H1 (cell line): Measurements from ENCODE around the gene DNAAF8. TPM values are rescaled to one million over a fixed set of nuclear protein-coding genes. Genes with fewer than 3 reads are reported as not detected.

ENCODE experiments used
- CTCF ChIA-PET: fragments of 300-600 bp; sonication (Branson Sonifier 250); formaldehyde crosslinking; loops from one replicate; lab custom pipeline; 2021; ENCODE audit not compliant: partially characterized antibody; lab: Charles Lee
- POLR2A ChIA-PET: fragments of 300-600 bp; sonication (Branson Sonifier 250); formaldehyde crosslinking; loops from one replicate; lab custom pipeline; 2021; ENCODE audit warnings: inconsistent platforms; ENCODE audit not compliant: partially characterized antibody; lab: Charles Lee
- DNase-seq, 2 experiments: peaks; one replicate each; pipeline versions ENCODE4 v3.0.0 to v3.0.0-alpha.2; 2010 to 2022; ENCODE audit warnings: low spot score in 2 of 2, low read depth in 1 of 2, mixed read lengths in 1 of 2
- FAIRE-seq: peaks from 2 replicates; lab custom pipeline; 2011; peaks lifted over from hg19 to GRCh38; lab: Jason Lieb, UNC
- H2AFZ ChIP-seq: 2 replicates; pipeline ENCODE4 v1.8.1; 2012; ENCODE audit warnings: low read length, inconsistent platforms
- H2AK5ac ChIP-seq: 2 replicates; pipeline ENCODE4 v1.6.1; 2013; ENCODE audit warnings: low read depth, low read length
- H2BK120ac ChIP-seq: replicated peaks from 2 replicates; pipeline ENCODE3; 2013; ENCODE audit warnings: low read depth, low read length, inconsistent platforms
- H2BK12ac ChIP-seq: 2 replicates; pipeline ENCODE4 v1.6.1; 2013; ENCODE audit warnings: low read depth, low read length
- H2BK15ac ChIP-seq: 2 replicates; pipeline ENCODE4 v1.6.1; 2013; ENCODE audit warnings: low read length
- H2BK20ac ChIP-seq: 2 replicates; pipeline ENCODE4 v1.6.1; 2013; ENCODE audit warnings: low read length
- H2BK5ac ChIP-seq: 2 replicates; pipeline ENCODE4 v1.6.1; 2013; ENCODE audit warnings: low read depth, low read length
- H3K14ac ChIP-seq: 2 replicates; pipeline ENCODE4 v1.6.1; 2013; ENCODE audit warnings: inconsistent platforms; ENCODE audit not compliant: insufficient read length
- H3K18ac ChIP-seq: 2 replicates; pipeline ENCODE4 v1.6.1; 2013; ENCODE audit warnings: low read length; ENCODE audit errors: extremely low read depth
- H3K23ac ChIP-seq: 2 replicates; pipeline ENCODE4 v1.6.1; 2013; ENCODE audit warnings: inconsistent platforms; ENCODE audit not compliant: insufficient read length
- H3K23me2 ChIP-seq: 2 replicates; pipeline ENCODE4 v1.6.1; 2013; ENCODE audit warnings: low read depth, low read length
- H3K27ac ChIP-seq: 2 replicates; pipeline ENCODE4 v1.6.1; 2011; ENCODE audit warnings: low read depth, low read length, inconsistent platforms
- H3K27me3 ChIP-seq, 4 experiments: replicated peaks in 1 of 4; 1 replicate in 1 of 4; 2 replicates in 3 of 4; pipeline versions ENCODE4 v1.6.1 to v1.8.1; 2011 to 2013; ENCODE audit warnings: low read length in 3 of 4, mild to moderate bottlenecking in 3 of 4, inconsistent platforms in 2 of 4, mixed read lengths in 2 of 4, moderate library complexity in 1 of 4; ENCODE audit not compliant: control insufficient read depth in 3 of 4, insufficient read depth in 3 of 4; ENCODE audit errors: extremely low read depth in 1 of 4
- H3K36me3 ChIP-seq, 4 experiments: 2 replicates each; pipeline versions ENCODE4 v1.6.1 to v1.8.1; 2011 to 2013; ENCODE audit warnings: mild to moderate bottlenecking in 4 of 4, low read length in 3 of 4, moderate library complexity in 2 of 4, control low read depth in 1 of 4, inconsistent platforms in 1 of 4; ENCODE audit not compliant: insufficient read depth in 4 of 4, control insufficient read depth in 2 of 4
- H3K4ac ChIP-seq: replicated peaks from 2 replicates; pipeline ENCODE3; 2013; ENCODE audit warnings: low read length, low read depth, mixed read lengths, inconsistent platforms; ENCODE audit not compliant: insufficient read length
- H3K4me1 ChIP-seq, 4 experiments: replicated peaks in 1 of 4; 1 replicate in 1 of 4; 2 replicates in 3 of 4; pipeline versions ENCODE4 v1.6.1 to v1.8.1; 2011 to 2013; ENCODE audit warnings: low read length in 3 of 4, inconsistent platforms in 2 of 4, mixed read lengths in 1 of 4; ENCODE audit not compliant: insufficient read depth in 4 of 4, control insufficient read depth in 3 of 4
- H3K4me2 ChIP-seq, 2 experiments: 2 replicates each; pipeline versions ENCODE4 v1.6.1 to v1.8.1; 2011 to 2013; ENCODE audit warnings: low read depth in 2 of 2, low read length in 2 of 2, control low read depth in 1 of 2, inconsistent platforms in 1 of 2, mild to moderate bottlenecking in 1 of 2; ENCODE audit not compliant: insufficient read depth in 1 of 2
- H3K4me3 ChIP-seq, 4 experiments: fragments of 200-600, 300-600 bp in 1 of 4; sonication (generic), shearing (Covaris generic), sonication (Bioruptor Twin) in 1 of 4; 2 replicates each; pipeline versions ENCODE4 v1.5.1 to v1.8.1; 2011 to 2016; ENCODE audit warnings: low read length in 4 of 4, low read depth in 3 of 4, control low read depth in 2 of 4, inconsistent platforms in 2 of 4, mild to moderate bottlenecking in 2 of 4, mixed read lengths in 1 of 4, moderate library complexity in 1 of 4; ENCODE audit not compliant: insufficient read depth in 2 of 4; ENCODE audit errors: extremely low read depth in 1 of 4
- H3K56ac ChIP-seq: replicated peaks from 2 replicates; pipeline ENCODE3; 2013; ENCODE audit warnings: low read depth, mild to moderate bottlenecking, mixed read lengths, low read length, inconsistent platforms; ENCODE audit not compliant: insufficient read length
- H3K79me1 ChIP-seq: 2 replicates; pipeline ENCODE4 v1.6.1; 2013; ENCODE audit warnings: low read depth, low read length, control low read depth
- H3K79me2 ChIP-seq, 2 experiments: 2 replicates each; pipeline versions ENCODE4 v1.6.1 to v1.8.1; 2012 to 2013; ENCODE audit warnings: low read length in 2 of 2, mild to moderate bottlenecking in 2 of 2, inconsistent platforms in 1 of 2; ENCODE audit not compliant: insufficient read depth in 2 of 2, control insufficient read depth in 1 of 2
- H3K9ac ChIP-seq, 4 experiments: replicated peaks in 1 of 4; 1 replicate in 1 of 4; 2 replicates in 3 of 4; pipeline versions ENCODE4 v1.6.1 to v1.8.1; 2011 to 2013; ENCODE audit warnings: low read depth in 3 of 4, low read length in 3 of 4, control low read depth in 2 of 4, mild to moderate bottlenecking in 2 of 4, moderate library complexity in 2 of 4, inconsistent platforms in 1 of 4; ENCODE audit errors: extremely low read depth in 1 of 4
- H3K9me3 ChIP-seq, 2 experiments: 2 replicates each; pipeline versions ENCODE4 v1.6.1 to v1.8.1; 2012 to 2013; ENCODE audit warnings: mild to moderate bottlenecking in 2 of 2, moderate library complexity in 2 of 2, control low read depth in 1 of 2, inconsistent platforms in 1 of 2, low read depth in 1 of 2, low read length in 1 of 2, mixed read lengths in 1 of 2; ENCODE audit not compliant: insufficient read depth in 2 of 2
- H4K20me1 ChIP-seq, 2 experiments: replicated peaks in 1 of 2; 2 replicates each; pipeline versions ENCODE3 to v1.8.1; 2011 to 2013; ENCODE audit warnings: inconsistent platforms in 2 of 2, low read length in 2 of 2, mild to moderate bottlenecking in 1 of 2; ENCODE audit not compliant: insufficient read depth in 2 of 2, control insufficient read depth in 1 of 2
- H4K5ac ChIP-seq: 2 replicates; pipeline ENCODE4 v1.6.1; 2013; ENCODE audit warnings: low read length, low read depth, mixed read lengths, inconsistent platforms; ENCODE audit not compliant: insufficient read length
- H4K8ac ChIP-seq: 2 replicates; pipeline ENCODE4 v1.8.0; 2013; ENCODE audit warnings: mild to moderate bottlenecking, moderate library complexity, low read length, inconsistent platforms; ENCODE audit not compliant: insufficient read depth; ENCODE audit errors: extremely low read depth
- H4K91ac ChIP-seq: replicated peaks from 2 replicates; pipeline ENCODE3; 2013; ENCODE audit warnings: low read length, mixed read lengths, inconsistent platforms; ENCODE audit not compliant: insufficient read length
- KDM4A ChIP-seq: IDR thresholded peaks from one replicate; pipeline ENCODE4 v1.7.1; 2012; ENCODE audit warnings: low read depth, mild to moderate bottlenecking, moderate library complexity, low read length, inconsistent platforms; ENCODE audit not compliant: severe bottlenecking
- RAD21 ChIP-seq, 2 experiments: IDR thresholded peaks in 1 of 2; conservative IDR thresholded peaks in 1 of 2; 2 replicates each; pipeline ENCODE4 v1.6.1; 2011; ENCODE audit warnings: low read depth in 2 of 2, low read length in 2 of 2, improper control_type of control experiment in 1 of 2, inconsistent platforms in 1 of 2, mild to moderate bottlenecking in 1 of 2, moderate library complexity in 1 of 2
- SUZ12 ChIP-seq: fragments of 200-600 bp; sonication (generic); IDR thresholded peaks from 2 replicates; pipeline ENCODE4 v1.6.1; 2012; ENCODE audit warnings: mild to moderate bottlenecking, inconsistent platforms, low read length, moderate library complexity, mixed read lengths
- TAF1 ChIP-seq: IDR thresholded peaks from 2 replicates; pipeline ENCODE4 v1.6.1; 2011; ENCODE audit warnings: mild to moderate bottlenecking, low read depth, low read length
- ZNF274 ChIP-seq: IDR thresholded peaks from 2 replicates; pipeline ENCODE4 v1.7.0; 2012; ENCODE audit warnings: low read length, borderline replicate concordance; ENCODE audit errors: extremely low read depth
- WGBS, 2 experiments: shearing (Covaris generic) in 1 of 2; methylation state at CpG; one replicate each; pipeline versions ENCODE4 v1.1.6 to v1.1.7; 2013 to 2015; ENCODE audit warnings: low lambda C conversion rate in 2 of 2, mixed read lengths in 2 of 2, inconsistent platforms in 1 of 2, low coverage in 1 of 2, missing lambda C conversion rate in 1 of 2; ENCODE audit not compliant: insufficient replicate concordance in 2 of 2, insufficient coverage in 1 of 2, insufficient read length in 1 of 2; ENCODE audit errors: extremely low coverage in 1 of 2, missing lambda C conversion rate in 1 of 2; 5-methylcytosine and 5-hydroxymethylcytosine counted together
- polyA plus RNA-seq, 7 experiments: library from polyadenylated mRNA; depleted of rRNA in 3 of 7; stranded (reverse) in 5 of 7; unstranded in 2 of 7; fragments of >200 nt in 5 of 7; fragments of 200-250 nt in 2 of 7; gene quantifications; 1 replicate in 5 of 7; 2 replicates in 1 of 7; 4 replicates in 1 of 7; pipeline versions ENCODE4 v1.2.1 to v1.2.3, GENCODE V29; 2011 to 2013; ENCODE audit warnings: missing spikeins in 2 of 7, mixed read lengths in 2 of 7
- total RNA-seq: library from RNA; stranded (reverse); fragmentation: NEBNext Ultra II Directional; extraction: Animal tissue kit (Norgen Biotek cat#: 25700); gene quantifications from 2 replicates; pipeline ENCODE4 v1.2.1, GENCODE V29; 2021

The DNAAF8 gene
- total and polyA plus RNA-seq, 2 of the 8 experiments (the other 6 are each of a cell fraction or from before 2014, with no cell fraction given), result 0.39 TPM; not detected in 1

- H3K56ac ChIP-seq, result no peak overlapping the region
- H3K9me3 ChIP-seq, result no peaks in the 10 kb centered on the region
- no peaks in the 10 kb centered on the region for H3K79me2 ChIP-seq
- ChIA-PET CTCF (interaction anchor here (0.8 to 1.1 kb wide), 2 partner anchors 29 to 236 kb away, joined by 3 read pairs; no protein-coding TSS in a partner anchor), POLR2A (no interaction called here)
- no peak overlapping the region for H3K9ac ChIP-seq
- peaks cover 0 to 10% of the 10 kb centered on the region in 2 experiments for H4K20me1 ChIP-seq
- H3K23ac ChIP-seq, result no peak overlapping the region
- no peaks in the 10 kb centered on the region for H3K79me1 ChIP-seq
- no peak overlapping the region for H2AK5ac ChIP-seq
- no peak overlapping the region for H2BK12ac ChIP-seq
- no peak overlapping the region for H2BK15ac ChIP-seq
- FAIRE-seq (no peak), DNase-seq (no peak)
- no peak overlapping the region for H2BK20ac ChIP-seq
- WGBS, 2 experiments, result 93% methylated on average over 38 of the region's 39 CpGs; no CpG with 5 or more reads in 1 of the 2 experiments
- H3K4me3 ChIP-seq, result no peak overlapping the region
- peaks cover 0 to 7% (median 5%) of the 10 kb centered on the region in 4 experiments; a peak in 4 of 7 replicates for H3K4me1 ChIP-seq
- H3K4me2 ChIP-seq, result no peak overlapping the region
- no peak overlapping the region for H3K4ac ChIP-seq
- H2AFZ ChIP-seq, result no peak overlapping the region
- H3K18ac ChIP-seq, result no peak overlapping the region
- H4K5ac ChIP-seq, result no peak overlapping the region
- no peak overlapping the region for H4K8ac ChIP-seq
- no peak overlapping the region for H2BK120ac ChIP-seq
- H3K14ac ChIP-seq, result no peak overlapping the region
- H3K27ac ChIP-seq, result no peak overlapping the region
- no peak overlapping the region for H4K91ac ChIP-seq
- peaks cover 2 to 10% (median 5%) of the 10 kb centered on the region in 4 experiments; a peak in 5 of 8 replicates for H3K36me3 ChIP-seq
- H3K27me3 ChIP-seq, result no peaks in the 10 kb centered on the region
- H3K23me2 ChIP-seq, result peaks cover 3% of the 10 kb centered on the region; the same call in 1 of the 2 replicates
- TF ChIP-seq RAD21 (IDR thresholded peaks at IDR 0.05 in 1 of 2, conservative IDR thresholded peaks at IDR 0.05 in 1 of 2; ENCODE audit: low read depth in 2 of 2, low read length in 2 of 2) (no peak), TAF1 (no peak), ZNF274 (no peak), SUZ12 (no peak), KDM4A (no peak)
- TF ChIP-seq, all 59 proteins: peak for 0
- H2BK5ac ChIP-seq, result no peak overlapping the region
Observed at GRCh38 chr16:4687946-4688673, 46.2 kb upstream of the DNAAF8 start.
